Activated CD8-positive, alpha-beta memory T cell treated with anti-CD3 and anti-CD28 coated beads for 36 hours (primary cell): ENCODE data around the gene SYTL3. TPM values are rescaled to one million over a fixed set of nuclear protein-coding genes. Genes with fewer than 3 reads are reported as not detected.
"Not testable (repeated sequence)": the region's sequence is repeated elsewhere in the genome, so short reads cannot be mapped to it uniquely, and the experiment has no call there.

Experiments
- CTCF ChIA-PET: fragments of 350-600 bp; sonication (Branson Sonifier 250); formaldehyde crosslinking; loops from one replicate; lab custom pipeline; 2021; ENCODE audit warnings: antibody characterized with exemption; lab: Charles Lee
- POLR2A ChIA-PET: fragments of 350-600 bp; sonication (Branson Sonifier 250); formaldehyde crosslinking; loops from one replicate; lab custom pipeline; 2021; ENCODE audit warnings: antibody characterized with exemption; lab: Charles Lee
- total RNA-seq, 2 experiments: library from RNA; stranded (reverse); gene quantifications; one replicate each; pipeline ENCODE4 v1.2.3, GENCODE V29; 2021

SYTL3 gene
- total RNA-seq, 2 experiments from 2014 or later, result 119 to 124 TPM

GRCh38 chr6:158620963-158621693 lies 28.7 kb upstream of the SYTL3 start:
- ChIA-PET POLR2A (no interaction called here), CTCF (interaction anchor here (0.6 to 1.3 kb wide), 2 partner anchors 38 to 70 kb away, joined by 3 to 4 read pairs; no protein-coding TSS in a partner anchor)

- POLR2A ChIA-PET, result interaction anchor here (0.6 kb wide), 1 partner anchor 32 kb away, joined by 5 read pairs; no protein-coding TSS in a partner anchor
- CTCF ChIA-PET, result interaction anchor here (1.3 kb wide), 1 partner anchor 38 kb away, joined by 4 read pairs; no protein-coding TSS in a partner anchor
Observed at GRCh38 chr6:158621694-158622544, 27.9 kb upstream of the SYTL3 start.

GRCh38 chr6:158622545-158623190 lies 27.2 kb upstream of the SYTL3 start:
- CTCF ChIA-PET, result no interaction called here
- POLR2A ChIA-PET, result interaction anchor here (0.6 kb wide), 1 partner anchor 31 kb away, joined by 5 read pairs; no protein-coding TSS in a partner anchor

GRCh38 chr6:158624684-158625682 lies 24.9 kb upstream of the SYTL3 start:
- CTCF ChIA-PET, result no interaction called here

GRCh38 chr6:158625881-158626305 lies 24.0 kb upstream of the SYTL3 start:
- CTCF ChIA-PET, result no interaction called here
- POLR2A ChIA-PET, result no interaction called here

More at GRCh38 chr6:158624684-158625682, 24.9 kb upstream of the SYTL3 start:
- POLR2A ChIA-PET, result no interaction called here

- POLR2A ChIA-PET, result no interaction called here
- CTCF ChIA-PET, result no interaction called here
Observed at GRCh38 chr6:158626360-158627167, 23.3 kb upstream of the SYTL3 start.

- CTCF ChIA-PET, result no interaction called here
- POLR2A ChIA-PET, result no interaction called here
Observed at GRCh38 chr6:158627168-158627939, 22.5 kb upstream of the SYTL3 start.

GRCh38 chr6:158627940-158628211 lies 22.0 kb upstream of the SYTL3 start:
- ChIA-PET CTCF (interaction anchor here (0.9 kb wide), 1 partner anchor 407 kb away, joined by 3 read pairs; no protein-coding TSS in a partner anchor), POLR2A (no interaction called here)

- ChIA-PET POLR2A (no interaction called here), CTCF (interaction anchor here (0.9 kb wide), 1 partner anchor 408 kb away, joined by 3 read pairs; no protein-coding TSS in a partner anchor)
Observed at GRCh38 chr6:158628542-158628941, 21.3 kb upstream of the SYTL3 start.

GRCh38 chr6:158629367-158630221 lies 20.3 kb upstream of the SYTL3 start:
- CTCF ChIA-PET, result interaction anchor here (1.2 to 1.5 kb wide), 2 partner anchors 14 to 74 kb away, joined by 4 read pairs; no protein-coding TSS in a partner anchor
- POLR2A ChIA-PET, result interaction anchor here (1.0 to 1.4 kb wide), 2 partner anchors 9 to 16 kb away, joined by 3 read pairs; no protein-coding TSS in a partner anchor

GRCh38 chr6:158630938-158631616 lies 18.8 kb upstream of the SYTL3 start:
- POLR2A ChIA-PET, result interaction anchor here (1.0 kb wide), 1 partner anchor 8 kb away, joined by 3 read pairs; no protein-coding TSS in a partner anchor
- CTCF ChIA-PET, result interaction anchor here (1.2 to 1.5 kb wide), 2 partner anchors 13 to 73 kb away, joined by 4 read pairs; no protein-coding TSS in a partner anchor

GRCh38 chr6:158631678-158632537 lies 17.9 kb upstream of the SYTL3 start:
- ChIA-PET CTCF (no interaction called here), POLR2A (no interaction called here)

- CTCF ChIA-PET, result interaction anchor here (1.0 kb wide), 1 partner anchor 58 kb away, joined by 3 read pairs; no protein-coding TSS in a partner anchor
- POLR2A ChIA-PET, result not testable (repeated sequence)
Observed at GRCh38 chr6:158632538-158633119, 17.2 kb upstream of the SYTL3 start.

GRCh38 chr6:158633127-158633526 lies 16.7 kb upstream of the SYTL3 start:
- POLR2A ChIA-PET, result no interaction called here
- CTCF ChIA-PET, result interaction anchor here (1.0 kb wide), 1 partner anchor 58 kb away, joined by 3 read pairs; no protein-coding TSS in a partner anchor
